ENCODE measurements around the gene LYRM1. TPM values are rescaled to one million over a fixed set of nuclear protein-coding genes. Genes with fewer than 3 reads are reported as not detected.

The LYRM1 gene
- total and polyA plus RNA-seq, 3 donors from 2014 or later = 30.2 to 87.2 (median 43.0) TPM

GRCh38 chr16:20931066-20931600 is 30.6 kb downstream of the LYRM1 start:
- intact Hi-C loops (cut with DNase I; ENCODE audit: low total_unique reads) = no loop called here
- no peak overlapping the region for H3K27ac ChIP-seq
- H3K36me3 ChIP-seq (ENCODE audit: low read depth, missing control alignments) = no peaks in the 10 kb centered on the region
- no peak for TF ChIP-seq POLR2A (IDR thresholded peaks at IDR 0.05)
- no peaks in the 10 kb centered on the region for H3K27me3 ChIP-seq
- no peaks in the 10 kb centered on the region for H3K9me3 ChIP-seq
- no peak overlapping the region for H3K4me3 ChIP-seq
- 87 to 97% methylated on average over 5 of the region's 5 CpGs for WGBS, 2 donors
- H3K4me1 ChIP-seq = no peaks in the 10 kb centered on the region
- DNase-seq = no peak

GRCh38 chr16:20933589-20933988 is 33.0 kb downstream of the LYRM1 start:
- no peak for DNase-seq
- TF ChIP-seq, protein P1, sequence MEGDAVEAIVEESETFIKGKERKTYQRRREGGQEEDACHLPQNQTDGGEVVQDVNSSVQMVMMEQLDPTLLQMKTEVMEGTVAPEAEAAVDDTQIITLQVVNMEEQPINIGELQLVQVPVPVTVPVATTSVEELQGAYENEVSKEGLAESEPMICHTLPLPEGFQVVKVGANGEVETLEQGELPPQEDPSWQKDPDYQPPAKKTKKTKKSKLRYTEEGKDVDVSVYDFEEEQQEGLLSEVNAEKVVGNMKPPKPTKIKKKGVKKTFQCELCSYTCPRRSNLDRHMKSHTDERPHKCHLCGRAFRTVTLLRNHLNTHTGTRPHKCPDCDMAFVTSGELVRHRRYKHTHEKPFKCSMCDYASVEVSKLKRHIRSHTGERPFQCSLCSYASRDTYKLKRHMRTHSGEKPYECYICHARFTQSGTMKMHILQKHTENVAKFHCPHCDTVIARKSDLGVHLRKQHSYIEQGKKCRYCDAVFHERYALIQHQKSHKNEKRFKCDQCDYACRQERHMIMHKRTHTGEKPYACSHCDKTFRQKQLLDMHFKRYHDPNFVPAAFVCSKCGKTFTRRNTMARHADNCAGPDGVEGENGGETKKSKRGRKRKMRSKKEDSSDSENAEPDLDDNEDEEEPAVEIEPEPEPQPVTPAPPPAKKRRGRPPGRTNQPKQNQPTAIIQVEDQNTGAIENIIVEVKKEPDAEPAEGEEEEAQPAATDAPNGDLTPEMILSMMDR (IDR thresholded peaks at IDR 0.05) = no peak
- no peak for TF ChIP-seq POLR2A (IDR thresholded peaks at IDR 0.05)
- H3K27me3 ChIP-seq = no peaks in the 10 kb centered on the region
- H3K4me1 ChIP-seq = no peaks in the 10 kb centered on the region
- no peaks in the 10 kb centered on the region for H3K36me3 ChIP-seq (ENCODE audit: low read depth, missing control alignments)
- no peak overlapping the region for H3K4me3 ChIP-seq
- no peak overlapping the region for H3K27ac ChIP-seq
- intact Hi-C loops (cut with DNase I; ENCODE audit: low total_unique reads) = no loop called here
- H3K9me3 ChIP-seq = no peaks in the 10 kb centered on the region

DNA sequence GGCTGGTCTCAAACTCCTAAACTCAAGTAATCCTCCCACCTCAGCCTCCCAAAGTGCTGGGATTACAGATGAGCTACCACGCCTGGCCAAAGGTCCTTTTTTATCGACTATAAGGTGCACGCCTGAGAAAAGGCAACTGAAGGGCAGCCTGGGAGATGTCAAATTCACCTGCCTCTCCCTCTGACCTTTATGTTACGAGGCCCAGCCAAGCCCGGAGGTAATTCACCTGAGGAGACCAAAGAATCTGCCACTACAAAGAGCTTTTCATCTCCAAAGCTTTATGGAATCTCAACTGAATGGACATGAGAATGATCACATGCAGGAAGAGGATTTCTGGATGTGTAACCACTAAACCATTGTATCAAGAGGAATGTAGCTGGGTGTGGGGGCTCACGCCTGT is 37.2 kb downstream of the LYRM1 start:
- WGBS, 2 donors = 85 to 94% methylated on average over 6 of the region's 6 CpGs
- intact Hi-C loops (cut with DNase I; ENCODE audit: low total_unique reads) = no loop called here
- Histone ChIP-seq H3K27me3 (no peaks in the 10 kb centered on the region), H3K27ac (no peak overlapping the region), H3K9me3 (no peaks in the 10 kb centered on the region), H3K36me3 (ENCODE audit: low read depth, missing control alignments) (no peaks in the 10 kb centered on the region), H3K4me1 (no peaks in the 10 kb centered on the region), H3K4me3 (no peak overlapping the region)
- no peak for TF ChIP-seq POLR2A (IDR thresholded peaks at IDR 0.05)
- TF ChIP-seq, protein P1 (IDR thresholded peaks at IDR 0.05) = no peak
- no peak for DNase-seq

GRCh38 chr16:20938426-20938825 is 37.9 kb downstream of the LYRM1 start:
- no peak overlapping the region for H3K4me3 ChIP-seq
- H3K9me3 ChIP-seq = no peaks in the 10 kb centered on the region
- TF ChIP-seq POLR2A (IDR thresholded peaks at IDR 0.05) = no peak
- TF ChIP-seq, protein P1 (IDR thresholded peaks at IDR 0.05) = no peak
- 58 to 67% methylated on average over 2 of the region's 2 CpGs for WGBS, 2 donors
- H3K27me3 ChIP-seq = no peaks in the 10 kb centered on the region
- no peaks in the 10 kb centered on the region for H3K4me1 ChIP-seq
- no peaks in the 10 kb centered on the region for H3K36me3 ChIP-seq (ENCODE audit: low read depth, missing control alignments)
- intact Hi-C loops (cut with DNase I; ENCODE audit: low total_unique reads) = no loop called here
- no peak overlapping the region for H3K27ac ChIP-seq
- no peak for DNase-seq

GRCh38 chr16:20939611-20940010 is 39.0 kb downstream of the LYRM1 start:
- no peak overlapping the region for H3K4me3 ChIP-seq

More at GRCh38 chr16:20939611-20940010, 39.0 kb downstream of the LYRM1 start:
- no peaks in the 10 kb centered on the region for H3K27me3 ChIP-seq
- H3K9me3 ChIP-seq = no peaks in the 10 kb centered on the region
- H3K36me3 ChIP-seq (ENCODE audit: low read depth, missing control alignments) = no peaks in the 10 kb centered on the region
- no peaks in the 10 kb centered on the region for H3K4me1 ChIP-seq
- H3K27ac ChIP-seq = no peak overlapping the region
- no peak for TF ChIP-seq POLR2A (IDR thresholded peaks at IDR 0.05)
- TF ChIP-seq, protein P1 (IDR thresholded peaks at IDR 0.05) = no peak
- intact Hi-C loops (cut with DNase I; ENCODE audit: low total_unique reads) = no loop called here
- DNase-seq = no peak

All from testis (tissue), 3 donors.